Medulla oblongata (tissue), 1 donor: ENCODE measurements around the gene CYB5R3.
"Not testable (repeated sequence)": the region's sequence is repeated elsewhere in the genome, so short reads cannot be mapped to it uniquely, and the experiment has no call there.

ENCODE experiments used
- DNase-seq: peaks from one replicate; pipeline ENCODE4 v3.0.0-alpha.2; 2015; ENCODE audit errors: extremely low spot score

The CYB5R3 gene

GRCh38 chr22:42623756-42624441 lies 25.3 kb downstream of the CYB5R3 start:
- DNase-seq = no peak

DNA sequence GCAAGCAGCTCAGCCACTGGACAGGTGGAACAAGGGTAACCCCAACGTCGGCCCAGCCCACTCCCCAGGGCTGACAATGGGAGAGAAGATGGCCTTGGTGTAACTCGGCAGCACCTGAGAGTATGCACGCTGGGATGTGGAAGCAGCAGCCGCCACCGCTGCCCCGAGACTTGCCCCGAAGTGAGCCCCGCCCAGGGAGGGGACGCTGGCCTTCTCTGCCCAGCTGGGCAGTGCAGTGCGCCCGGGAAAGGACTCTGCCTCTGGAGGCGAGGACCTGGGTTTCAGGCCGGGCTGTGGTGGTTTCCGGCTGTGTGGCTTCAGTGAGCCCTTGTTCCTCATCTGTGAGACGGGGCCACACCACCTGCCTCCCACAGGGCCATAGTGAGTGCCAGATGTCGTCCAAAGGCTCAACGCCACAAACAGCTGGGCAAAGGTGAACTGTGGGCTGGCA lies 25.9 kb downstream of the CYB5R3 start:
- no peak for DNase-seq

DNA sequence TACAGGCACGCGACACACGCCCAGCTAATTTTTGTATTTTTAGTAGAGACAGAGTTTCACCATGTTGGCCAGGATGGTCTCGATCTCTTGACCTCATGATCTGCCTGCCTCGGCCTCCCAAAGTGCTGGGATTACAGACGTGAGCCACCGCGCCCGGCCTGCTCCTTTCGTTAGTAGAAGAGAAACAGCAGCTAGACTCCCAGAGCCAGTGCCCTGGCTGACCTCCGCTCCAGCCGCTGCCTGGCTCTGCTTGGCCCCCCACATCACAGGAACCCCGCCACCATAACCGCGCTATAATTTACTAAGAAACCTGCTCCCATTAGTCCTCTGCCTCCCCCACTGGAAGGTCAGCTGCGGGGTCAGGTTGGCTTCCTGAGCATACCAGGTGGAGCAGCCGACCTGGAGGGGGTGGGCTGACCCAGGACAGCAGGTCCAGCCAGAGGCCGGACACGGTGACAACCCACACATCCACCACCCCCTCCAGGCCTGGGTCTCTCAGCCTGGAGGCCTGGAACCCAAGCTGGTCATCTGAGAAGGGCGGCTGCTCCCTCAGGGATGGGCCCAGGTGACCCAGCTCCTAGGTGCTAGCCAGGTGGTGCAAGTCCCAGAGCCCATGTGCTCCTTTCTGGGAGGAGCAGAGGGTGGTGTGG lies 27.0 kb downstream of the CYB5R3 start:
- DNase-seq = no peak

DNA sequence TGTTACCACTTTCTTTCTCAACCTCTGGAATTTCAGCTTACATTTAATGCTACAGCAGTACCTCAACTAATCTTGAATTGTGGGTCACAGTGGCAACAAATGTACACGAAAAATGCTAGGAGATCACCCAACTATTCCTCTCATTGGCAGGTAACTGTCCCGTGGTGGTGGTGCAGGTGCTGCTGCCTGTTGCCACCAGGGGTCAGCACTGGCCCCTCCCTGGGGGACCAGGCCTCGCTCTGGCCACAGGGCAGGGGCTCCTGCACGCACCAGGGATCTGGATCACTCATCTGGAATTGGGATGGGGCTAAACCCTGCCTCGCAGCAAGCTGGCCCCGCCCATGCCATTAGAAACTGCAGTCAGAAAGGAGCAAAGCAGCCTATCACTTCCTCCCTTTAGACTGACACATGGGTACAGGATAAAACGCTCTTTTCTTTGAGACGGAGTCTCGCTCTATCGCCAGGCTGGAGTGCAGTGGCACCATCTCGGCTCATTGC lies 27.6 kb downstream of the CYB5R3 start:
- DNase-seq = no peak

- no peak for DNase-seq
Observed at GRCh38 chr22:42620084-42620483, 29.1 kb downstream of the CYB5R3 start.

- DNase-seq = no peak
Observed at GRCh38 chr22:42619261-42620063, 29.7 kb downstream of the CYB5R3 start.

DNA sequence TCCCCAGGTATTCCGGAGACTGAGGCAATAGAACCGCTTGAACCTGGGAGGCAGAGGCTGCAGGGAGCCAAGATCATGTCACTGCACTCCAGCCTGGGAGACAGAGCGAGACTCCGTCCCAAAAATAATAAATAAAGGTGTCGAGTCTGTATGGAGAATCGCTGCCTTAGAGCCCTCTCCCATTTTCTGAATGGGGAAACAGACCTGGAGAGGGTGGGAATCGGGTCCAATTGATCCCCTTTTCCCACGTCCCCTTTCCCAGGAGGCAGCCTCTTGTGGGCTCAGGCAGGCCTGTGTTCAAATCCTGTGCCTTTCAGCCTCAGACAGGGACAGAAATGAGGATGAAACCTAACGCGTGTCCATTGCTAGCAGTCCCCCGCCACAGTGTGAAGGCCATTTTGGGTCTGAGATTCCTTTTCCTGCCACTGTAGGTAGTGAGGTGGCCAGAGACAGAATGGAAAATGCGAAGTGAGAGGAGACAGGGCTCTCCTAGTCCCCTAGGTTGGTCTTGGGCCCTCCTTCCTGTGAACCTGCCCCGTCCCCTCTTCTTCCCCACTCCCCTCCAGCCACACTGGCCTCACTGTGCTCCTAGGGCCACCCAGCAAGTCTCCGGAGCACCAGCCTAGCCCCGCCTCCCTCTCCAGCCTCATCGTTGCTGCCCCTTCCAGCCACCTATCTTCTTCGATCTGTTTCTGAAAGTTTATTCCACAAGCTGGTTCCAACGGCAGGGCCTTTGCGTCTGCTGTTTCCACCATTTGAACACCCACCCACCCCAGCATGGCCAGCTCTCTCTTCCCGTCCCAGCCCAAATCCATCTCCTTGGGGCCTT lies 31.8 kb downstream of the CYB5R3 start:
- no peak for DNase-seq

DNA sequence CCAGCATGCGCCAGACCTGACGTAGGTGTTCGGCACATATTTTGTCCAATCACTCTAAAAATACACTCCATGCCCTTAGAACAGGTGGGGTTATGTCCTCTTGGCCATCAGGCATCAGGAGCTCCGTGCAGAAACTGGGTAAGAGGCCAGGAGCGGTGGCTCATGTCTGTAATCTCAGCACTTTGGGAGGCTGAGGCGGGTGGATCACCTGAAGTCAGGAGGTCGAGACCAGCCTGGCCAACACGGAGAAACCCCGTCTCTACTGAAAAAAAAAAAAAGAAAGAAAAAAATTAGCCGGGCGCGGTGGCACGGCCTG lies 33.4 kb downstream of the CYB5R3 start:
- not testable (repeated sequence) for DNase-seq

GRCh38 chr22:42615092-42615859 lies 33.9 kb downstream of the CYB5R3 start:
- peak; percentile 92 for DNase-seq

- DNase-seq = peak; percentile 98
Observed at GRCh38 chr22:42614312-42615091, 34.7 kb downstream of the CYB5R3 start, which contains the start of gene POLDIP3. POLDIP3 (minus strand) TSS chr22:42614883; CDS start chr22:42614857, 26 bp downstream.

DNA sequence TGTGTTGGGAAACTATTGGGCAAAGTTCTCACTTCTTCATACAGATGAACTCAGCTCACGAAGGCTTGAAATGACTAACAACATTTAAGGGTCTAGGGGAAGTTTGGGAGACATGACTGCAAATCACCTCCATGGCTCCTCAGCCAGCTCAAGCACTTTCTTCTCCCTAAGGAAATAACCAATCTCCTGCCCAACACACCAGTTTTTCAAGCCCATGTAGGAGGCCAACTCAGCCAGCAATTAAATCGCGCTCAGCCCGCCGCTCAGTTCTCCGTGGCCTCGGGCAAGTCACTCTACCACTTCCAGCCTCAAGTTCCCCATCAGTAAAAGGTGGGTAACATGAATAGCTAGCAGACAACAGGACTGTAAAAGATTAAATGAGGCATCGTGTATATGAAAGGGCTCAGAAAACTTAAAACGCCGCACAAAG lies 35.3 kb downstream of the CYB5R3 start:
- DNase-seq = no peak

DNA sequence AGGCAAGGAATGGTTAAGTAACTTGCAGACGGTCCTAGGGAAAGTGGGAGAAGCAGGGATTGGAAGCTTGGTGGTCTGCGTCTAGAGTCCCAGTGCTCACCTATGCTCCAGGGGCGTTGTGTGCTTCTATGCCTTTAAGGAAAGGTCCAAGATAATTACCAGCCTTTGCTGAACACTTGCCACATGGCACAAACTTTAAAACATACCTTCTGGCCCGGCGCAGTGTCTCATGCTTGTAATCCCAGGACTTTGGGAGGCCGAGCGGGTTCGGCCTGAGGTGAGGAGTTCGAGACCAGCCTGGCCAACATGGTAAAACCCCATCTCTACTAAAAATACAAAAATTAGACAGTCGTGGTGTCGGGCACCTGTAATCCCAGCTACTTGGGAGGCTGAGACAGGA lies 36.9 kb downstream of the CYB5R3 start:
- no peak for DNase-seq

- no peak for DNase-seq
Observed at GRCh38 chr22:42611051-42611450, 38.1 kb downstream of the CYB5R3 start.

GRCh38 chr22:42610186-42610585 lies 39.0 kb downstream of the CYB5R3 start:
- no peak for DNase-seq

GRCh38 chr22:42608823-42609361 lies 40.3 kb downstream of the CYB5R3 start:
- DNase-seq = peak; percentile 63

DNA sequence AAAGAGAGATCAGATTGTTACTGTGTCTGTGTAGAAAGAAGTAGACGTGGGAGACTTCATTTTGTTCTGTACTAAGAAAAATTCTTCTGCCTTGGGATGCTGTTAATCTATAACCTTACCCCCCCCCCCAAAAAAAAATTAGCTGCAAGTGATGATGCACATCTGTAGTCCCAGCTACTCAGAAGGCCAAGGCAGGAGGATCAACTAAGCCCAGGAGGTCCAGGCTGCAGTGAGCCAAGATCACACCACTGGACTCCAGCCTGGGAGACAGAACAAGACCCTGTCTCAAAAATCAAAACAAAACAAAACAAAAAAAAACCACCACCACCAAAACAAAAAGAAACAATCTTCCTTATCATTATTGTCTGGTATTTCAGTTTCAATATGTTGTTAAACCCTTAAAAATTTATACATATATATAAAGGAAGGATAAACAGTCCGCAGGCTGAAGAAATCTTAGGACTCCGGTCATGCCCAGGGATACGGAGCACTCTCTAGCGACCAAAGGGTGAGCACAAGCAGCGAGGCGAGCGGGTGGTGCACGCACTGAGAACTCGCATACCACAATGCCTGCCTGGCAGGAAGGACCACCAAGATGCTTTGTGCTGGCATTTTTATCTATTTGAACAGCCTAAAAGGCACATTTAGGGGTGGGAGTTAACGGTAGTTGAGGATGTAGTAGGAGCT lies 40.9 kb downstream of the CYB5R3 start:
- DNase-seq = peak; percentile 55

GRCh38 chr22:42607641-42608040 lies 41.6 kb downstream of the CYB5R3 start:
- not testable (repeated sequence) for DNase-seq

DNA sequence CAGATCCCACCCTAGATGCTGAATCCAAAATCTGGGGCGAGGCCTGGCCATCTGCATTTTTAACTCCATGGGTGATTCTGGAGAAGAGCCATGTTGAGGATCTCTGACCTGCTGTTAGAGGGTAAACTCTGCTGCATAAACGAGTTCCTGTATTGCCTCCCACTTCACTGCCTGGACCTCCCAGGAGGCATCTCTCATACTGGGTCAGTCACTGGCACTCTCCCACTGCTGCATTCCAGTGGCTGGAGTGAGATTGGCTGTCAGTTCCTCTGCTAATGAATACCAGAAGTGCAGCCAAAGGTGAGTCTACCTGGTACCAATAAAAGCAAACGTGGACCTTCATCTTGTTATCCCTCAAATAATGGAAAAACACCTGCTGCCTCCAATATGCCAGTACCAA lies 44.8 kb downstream of the CYB5R3 start:
- DNase-seq = no peak

- DNase-seq = no peak
Observed at GRCh38 chr22:42603427-42603826, 45.8 kb downstream of the CYB5R3 start.
